IMR-90 (cell line): ENCODE data around the gene SIT1. TPM values are rescaled to one million over a fixed set of nuclear protein-coding genes. Genes with fewer than 3 reads are reported as not detected.
A peak's percentile ranks its signal among the peaks of the same experiment; 100 is the strongest.

Experiments
- ATAC-seq: fragments of 200-7000 bp; cut with Tn5 transposase; 2 replicates; pipeline ENCODE4 v1.9.1; 2020; ENCODE audit warnings: low read depth, mild to moderate bottlenecking, moderate library complexity
- BruUV-seq: library from RNA; stranded (reverse); fragments of 400-500 nt; replicated peaks from 2 replicates; lab custom pipeline; 2021; lab: Mats Ljungman, UMichigan
- CTCF ChIA-PET: fragments of 300-600 bp; formaldehyde crosslinking; extraction: SDS; loops from one replicate; lab custom pipeline; 2021; ENCODE audit warnings: antibody characterized with exemption; lab: Yijun Ruan, JAX
- POLR2A ChIA-PET: fragments of 300-600 bp; sonication (Branson Sonifier 250); formaldehyde crosslinking; loops from one replicate; lab custom pipeline; 2022; ENCODE audit warnings: antibody characterized with exemption; ENCODE audit not compliant: unreplicated experiment; lab: Charles Lee
- DNase-seq: peaks from one replicate; pipeline ENCODE4 v3.0.0; 2013
- H2AFZ ChIP-seq: replicated peaks from 2 replicates; pipeline ENCODE3; 2013; ENCODE audit warnings: low read length, mild to moderate bottlenecking; ENCODE audit not compliant: poor library complexity
- H2AK5ac ChIP-seq: 2 replicates; pipeline ENCODE4 v1.6.1; 2013; ENCODE audit warnings: low read depth, low read length, inconsistent platforms
- H2AK9ac ChIP-seq: replicated peaks from 2 replicates; pipeline ENCODE3; 2013; ENCODE audit warnings: mild to moderate bottlenecking, low read depth, low read length, moderate library complexity; ENCODE audit not compliant: poor library complexity
- H2BK120ac ChIP-seq: 2 replicates; pipeline ENCODE4 v1.6.1; 2013; ENCODE audit warnings: low read depth, low read length, inconsistent platforms
- H2BK15ac ChIP-seq: 3 replicates; pipeline ENCODE4 v1.6.1; 2013; ENCODE audit warnings: low read depth, low read length, inconsistent platforms
- H2BK20ac ChIP-seq: 2 replicates; pipeline ENCODE4 v1.6.1; 2013; ENCODE audit warnings: low read depth, mild to moderate bottlenecking, inconsistent platforms, low read length, moderate library complexity
- H2BK5ac ChIP-seq: 2 replicates; pipeline ENCODE4 v1.6.1; 2013; ENCODE audit warnings: mild to moderate bottlenecking, low read depth, low read length, inconsistent platforms; ENCODE audit not compliant: poor library complexity, severe bottlenecking
- H3K14ac ChIP-seq: replicated peaks from 2 replicates; pipeline ENCODE4 v1.6.1; 2013; ENCODE audit warnings: low read depth, low read length, inconsistent platforms
- H3K18ac ChIP-seq: 2 replicates; pipeline ENCODE4 v1.6.1; 2013; ENCODE audit warnings: low read depth, low read length, control low read depth
- H3K23ac ChIP-seq: 2 replicates; pipeline ENCODE4 v1.6.1; 2013; ENCODE audit warnings: low read depth, low read length, inconsistent platforms
- H3K27ac ChIP-seq: 2 replicates; pipeline ENCODE4 v1.5.1; 2013; ENCODE audit warnings: mild to moderate bottlenecking, control low read depth, low read length; ENCODE audit not compliant: insufficient read depth
- H3K27me3 ChIP-seq: 2 replicates; pipeline ENCODE4 v1.6.1; 2013; ENCODE audit warnings: low read length; ENCODE audit not compliant: control insufficient read depth, insufficient read depth
- H3K36me3 ChIP-seq: 2 replicates; pipeline ENCODE4 v1.6.1; 2013; ENCODE audit warnings: low read length, mixed read lengths; ENCODE audit not compliant: control insufficient read depth, insufficient read depth
- H3K4ac ChIP-seq: 2 replicates; pipeline ENCODE4 v1.6.1; 2013; ENCODE audit warnings: low read depth, low read length, inconsistent platforms
- H3K4me1 ChIP-seq: 2 replicates; pipeline ENCODE4 v1.6.1; 2013; ENCODE audit warnings: low read length, mixed read lengths; ENCODE audit not compliant: control insufficient read depth, insufficient read depth
- H3K4me2 ChIP-seq: 2 replicates; pipeline ENCODE4 v1.6.1; 2013; ENCODE audit warnings: low read depth, mild to moderate bottlenecking, control low read depth, low read length, moderate library complexity
- H3K4me3 ChIP-seq: 2 replicates; pipeline ENCODE4 v1.5.1; 2013; ENCODE audit warnings: low read depth, mild to moderate bottlenecking, control low read depth, low read length, moderate library complexity; ENCODE audit not compliant: insufficient read depth
- H3K56ac ChIP-seq: 2 replicates; pipeline ENCODE4 v1.6.1; 2013; ENCODE audit warnings: low read length, inconsistent platforms; ENCODE audit not compliant: insufficient read depth; ENCODE audit errors: extremely low read depth
- H3K79me1 ChIP-seq, 2 experiments: 2 replicates each; pipeline ENCODE4 v1.6.1; 2013; ENCODE audit warnings: low read length in 2 of 2, inconsistent platforms in 1 of 2, low read depth in 1 of 2
- H3K9ac ChIP-seq: 2 replicates; pipeline ENCODE4 v1.6.1; 2013; ENCODE audit warnings: low read depth, low read length, control low read depth
- H3K9me1 ChIP-seq: 2 replicates; pipeline ENCODE4 v1.6.1; 2013; ENCODE audit warnings: low read length, inconsistent platforms; ENCODE audit not compliant: insufficient read depth
- H3K9me3 ChIP-seq: 2 replicates; pipeline ENCODE4 v1.6.1; 2013; ENCODE audit warnings: low read length; ENCODE audit not compliant: control insufficient read depth, insufficient read depth
- H4K20me1 ChIP-seq: 2 replicates; pipeline ENCODE4 v1.6.1; 2013; ENCODE audit warnings: low read length, inconsistent platforms; ENCODE audit not compliant: insufficient read depth
- H4K5ac ChIP-seq: 2 replicates; pipeline ENCODE4 v1.6.1; 2013; ENCODE audit warnings: mild to moderate bottlenecking, low read depth, low read length, control low read depth
- H4K8ac ChIP-seq, 2 experiments: 2 replicates each; pipeline ENCODE4 v1.6.1; 2013; ENCODE audit warnings: low read depth in 2 of 2, low read length in 2 of 2, control low read depth in 1 of 2, inconsistent platforms in 1 of 2
- H4K91ac ChIP-seq: 2 replicates; pipeline ENCODE4 v1.6.1; 2013; ENCODE audit warnings: low read depth, low read length, inconsistent platforms; ENCODE audit not compliant: insufficient read depth
- ELK1 ChIP-seq: fragments of 150-350 bp; IDR thresholded peaks from 2 replicates; pipeline ENCODE4 v1.6.1; 2016; ENCODE audit warnings: low read depth, mild to moderate bottlenecking, low read length, moderate library complexity, borderline replicate concordance
- MAFK ChIP-seq: IDR thresholded peaks from 2 replicates; pipeline ENCODE4 v1.6.1; 2012; ENCODE audit warnings: low read depth, low read length, improper control_type of control experiment
- RAD21 ChIP-seq: IDR thresholded peaks from 2 replicates; pipeline ENCODE4 v1.6.1; 2012; ENCODE audit warnings: low read length, improper control_type of control experiment
- RFX5 ChIP-seq: IDR thresholded peaks from 2 replicates; pipeline ENCODE4 v1.8.0; 2012; ENCODE audit warnings: low read depth, mild to moderate bottlenecking, low read length, moderate library complexity
- WGBS, 2 experiments: methylation state at CpG; one replicate each; pipeline versions ENCODE4 v1.1.5 to v1.1.7; 2013; ENCODE audit warnings: missing lambda C conversion rate in 2 of 2; ENCODE audit not compliant: insufficient read length in 1 of 2; ENCODE audit errors: extremely low coverage in 2 of 2; 5-methylcytosine and 5-hydroxymethylcytosine counted together
- dilution Hi-C: fragments of 300-500 bp; cut with HindIII; formaldehyde crosslinking; loops from one replicate; pipeline ENCODE4 v1.14.3; 2018; ENCODE audit warnings: low sequenced_read_pairs; ENCODE audit not compliant: unreplicated experiment
- in situ Hi-C: fragments of 300-500 bp; cut with MboI; formaldehyde crosslinking; loops from 3 replicates; pipeline ENCODE4 v1.14.3; 2019; ENCODE audit warnings: low sequenced_read_pairs, inconsistent platforms, mixed read lengths
- intact Hi-C: fragments of 100-400 bp; cut with micrococcal nuclease; formaldehyde crosslinking; loops from 2 replicates; pipeline ENCODE4 v1.10.0; 2022
- polyA plus RNA-seq, 3 experiments: library from polyadenylated mRNA; depleted of rRNA; stranded (reverse); fragments of >200 nt; gene quantifications; 2 replicates each; pipeline ENCODE4 v1.2.3, GENCODE V29; 2012; ENCODE audit warnings: low replicate concordance in 1 of 3
- total RNA-seq: library from RNA; depleted of rRNA; stranded (reverse); fragments of >200 nt; gene quantifications from 2 replicates; pipeline ENCODE4 v1.2.3, GENCODE V29; 2012

Gene SIT1
- total and polyA plus RNA-seq, 2 of the 4 experiments (the other 2 are of a cell fraction), result not detected

GRCh38 chr9:35685506-35685905 lies 34.8 kb upstream of the SIT1 start:
- BruUV-seq, result no TSS peak

More at GRCh38 chr9:35685506-35685905, 34.8 kb upstream of the SIT1 start:
- 72% methylated on average over 9 of the region's 13 CpGs; no CpG with 5 or more reads in 1 of the 2 experiments for WGBS, 2 experiments
- TF ChIP-seq RFX5 (no peak), RAD21 (no peak), ELK1 (no peak), MAFK (no peak)
- H4K91ac ChIP-seq, result no peak overlapping the region
- peaks cover 48% of the 10 kb centered on the region for H3K9me1 ChIP-seq
- H3K4me3 ChIP-seq, result no peak overlapping the region
- H3K27ac ChIP-seq, result peak overlapping the region; percentile 11; the same call in 1 of the 2 replicates
- no peak overlapping the region for H3K4ac ChIP-seq
- no peaks in the 10 kb centered on the region for H3K9me3 ChIP-seq
- H2AK9ac ChIP-seq, result no peak overlapping the region
- ChIA-PET CTCF (interaction anchor here (0.6 kb wide), 1 partner anchor 39 kb away, joined by 3 read pairs; no protein-coding TSS in a partner anchor), POLR2A (interaction anchor here (0.9 to 3.8 kb wide), 3 partner anchors 11 to 24 kb away, joined by 4 to 14 read pairs (median 11); no protein-coding TSS in a partner anchor)
- peak overlapping the region; percentile 25 for H2BK5ac ChIP-seq
- H3K23ac ChIP-seq, result peak overlapping the region; percentile 26
- ATAC-seq (no peak), DNase-seq (no peak)
- no peak overlapping the region; a peak in 1 of 4 replicates for H4K8ac ChIP-seq
- no peak overlapping the region for H2BK15ac ChIP-seq
- H2AFZ ChIP-seq, result no peak overlapping the region
- peak overlapping the region; percentile 13; the same call in 1 of the 2 replicates for H3K4me2 ChIP-seq
- no peak overlapping the region for H2BK120ac ChIP-seq
- H3K36me3 ChIP-seq, result peaks cover 67% of the 10 kb centered on the region
- H3K9ac ChIP-seq, result peak overlapping the region; percentile 24; the same call in 1 of the 2 replicates
- dilution Hi-C loops, result no loop called here
- in situ Hi-C loops, result no loop called here
- H3K14ac ChIP-seq, result peak overlapping the region; percentile 22; the same call in 1 of the 2 replicates
- H3K27me3 ChIP-seq, result no peaks in the 10 kb centered on the region
- H3K56ac ChIP-seq, result no peak overlapping the region
- no peak overlapping the region for H2AK5ac ChIP-seq
- H3K79me1 ChIP-seq, result peaks cover 13 to 86% of the 10 kb centered on the region in 2 experiments
- no peak overlapping the region for H2BK20ac ChIP-seq
- no peak overlapping the region for H3K18ac ChIP-seq
- intact Hi-C loops, result loop anchor here (10.0 kb wide), 1 partner anchor 81 kb away; the partner anchor contains the start of gene TESK1
- peaks cover 55% of the 10 kb centered on the region for H3K4me1 ChIP-seq
- no peak overlapping the region for H4K5ac ChIP-seq
- peaks cover 92% of the 10 kb centered on the region for H4K20me1 ChIP-seq
